Astrocyte (in vitro differentiated cells and primary cell): ENCODE data around the gene NBEA. TPM values are rescaled to one million over a fixed set of nuclear protein-coding genes. Genes with fewer than 3 reads are reported as not detected.

Experiments
- DNase-seq: peaks from one replicate; pipeline ENCODE4 v3.0.0-alpha.2; 2010; ENCODE audit warnings: low read depth
- FAIRE-seq: peaks from 2 replicates; lab custom pipeline; 2011; peaks lifted over from hg19 to GRCh38; lab: Jason Lieb, UNC
- H2AFZ ChIP-seq: 2 replicates; pipeline ENCODE4 v1.6.0; 2012; ENCODE audit warnings: low read depth, low read length, inconsistent platforms
- H3K27ac ChIP-seq: 2 replicates; pipeline ENCODE4 v1.5.1; 2011; ENCODE audit warnings: low read depth, low read length, inconsistent platforms
- H3K27me3 ChIP-seq: 2 replicates; pipeline ENCODE4 v1.6.0; 2011; ENCODE audit warnings: low read length, inconsistent platforms; ENCODE audit not compliant: insufficient read depth
- H3K36me3 ChIP-seq: 2 replicates; pipeline ENCODE4 v1.5.1; 2011; ENCODE audit warnings: low read length, inconsistent platforms; ENCODE audit not compliant: insufficient read depth
- H3K4me1 ChIP-seq: 2 replicates; pipeline ENCODE4 v1.5.1; 2011; ENCODE audit warnings: low read length, inconsistent platforms; ENCODE audit not compliant: insufficient read depth
- H3K4me2 ChIP-seq: 2 replicates; pipeline ENCODE4 v1.6.0; 2012; ENCODE audit warnings: low read length, inconsistent platforms
- H3K4me3 ChIP-seq: 2 replicates; pipeline ENCODE4 v1.5.1; 2011; ENCODE audit warnings: low read depth, mild to moderate bottlenecking, low read length, inconsistent platforms; ENCODE audit not compliant: insufficient read depth
- H3K79me2 ChIP-seq: 2 replicates; pipeline ENCODE4 v1.6.0; 2012; ENCODE audit warnings: mild to moderate bottlenecking, low read length, inconsistent platforms; ENCODE audit not compliant: insufficient read depth
- H3K9ac ChIP-seq: 2 replicates; pipeline ENCODE4 v1.6.0; 2012; ENCODE audit warnings: mild to moderate bottlenecking, low read length, inconsistent platforms
- H3K9me3 ChIP-seq: 2 replicates; pipeline ENCODE4 v1.5.1; 2012; ENCODE audit warnings: low read depth, mild to moderate bottlenecking, low read length, inconsistent platforms; ENCODE audit not compliant: insufficient read depth
- H4K20me1 ChIP-seq: 2 replicates; pipeline ENCODE4 v1.6.0; 2012; ENCODE audit warnings: low read length, inconsistent platforms; ENCODE audit not compliant: insufficient read depth
- H3K27ac Mint-ChIP-seq: one replicate; pipeline ENCODE4 v1.8.0; 2021; ENCODE audit warnings: mild to moderate bottlenecking, mixed read lengths; ENCODE audit not compliant: unreplicated experiment
- H3K27me3 Mint-ChIP-seq: one replicate; pipeline ENCODE4 v1.8.0; 2021; ENCODE audit warnings: low read depth, mixed read lengths; ENCODE audit not compliant: unreplicated experiment
- H3K36me3 Mint-ChIP-seq: one replicate; pipeline ENCODE4 v1.8.0; 2021; ENCODE audit warnings: low read depth, mixed read lengths; ENCODE audit not compliant: unreplicated experiment
- H3K4me1 Mint-ChIP-seq: one replicate; pipeline ENCODE4 v1.8.0; 2021; ENCODE audit warnings: low read depth, mixed read lengths; ENCODE audit not compliant: unreplicated experiment
- H3K4me3 Mint-ChIP-seq: one replicate; pipeline ENCODE4 v1.8.0; 2021; ENCODE audit warnings: mild to moderate bottlenecking, moderate library complexity, mixed read lengths; ENCODE audit not compliant: unreplicated experiment
- H3K9me3 Mint-ChIP-seq: one replicate; pipeline ENCODE4 v1.8.0; 2021; ENCODE audit warnings: mild to moderate bottlenecking, mixed read lengths; ENCODE audit not compliant: unreplicated experiment
- CTCF ChIP-seq: IDR thresholded peaks from 2 replicates; pipeline ENCODE4 v1.5.1; 2011; ENCODE audit warnings: low read depth, mild to moderate bottlenecking, inconsistent platforms, low read length, moderate library complexity; ENCODE audit not compliant: insufficient read depth
- EZH2 ChIP-seq: IDR thresholded peaks from 2 replicates; pipeline ENCODE4 v1.6.1; 2012; ENCODE audit warnings: mild to moderate bottlenecking, low read length, inconsistent platforms; ENCODE audit not compliant: insufficient read depth
- total RNA-seq: library from RNA; stranded (reverse); gene quantifications from 2 replicates; pipeline ENCODE4 v1.2.1, GENCODE V29; 2021

Gene NBEA
- total RNA-seq, 1 donor from 2014 or later, result 7.8 TPM

- DNase-seq (no peak), FAIRE-seq (no peak)
- H3K9me3 Mint-ChIP-seq, result no peaks in the 10 kb centered on the region
- Histone ChIP-seq H3K79me2 (no peaks in the 10 kb centered on the region), H3K27me3 (no peaks in the 10 kb centered on the region), H3K36me3 (no peaks in the 10 kb centered on the region), H4K20me1 (no peaks in the 10 kb centered on the region), H3K9me3 (no peaks in the 10 kb centered on the region), H2AFZ (no peak overlapping the region), H3K4me1 (no peaks in the 10 kb centered on the region), H3K4me2 (no peak overlapping the region), H3K9ac (no peak overlapping the region), H3K27ac (no peak overlapping the region), H3K4me3 (no peak overlapping the region)
- no peaks in the 10 kb centered on the region for H3K36me3 Mint-ChIP-seq
- H3K27ac Mint-ChIP-seq, result no peak overlapping the region
- no peaks in the 10 kb centered on the region for H3K27me3 Mint-ChIP-seq
- H3K4me3 Mint-ChIP-seq, result no peak overlapping the region
- peaks cover 6% of the 10 kb centered on the region for H3K4me1 Mint-ChIP-seq
- no peak for TF ChIP-seq EZH2
- TF ChIP-seq CTCF, result no peak
Measured at GRCh38 chr13:35499676-35500075, 557.6 kb downstream of the NBEA start.

DNA sequence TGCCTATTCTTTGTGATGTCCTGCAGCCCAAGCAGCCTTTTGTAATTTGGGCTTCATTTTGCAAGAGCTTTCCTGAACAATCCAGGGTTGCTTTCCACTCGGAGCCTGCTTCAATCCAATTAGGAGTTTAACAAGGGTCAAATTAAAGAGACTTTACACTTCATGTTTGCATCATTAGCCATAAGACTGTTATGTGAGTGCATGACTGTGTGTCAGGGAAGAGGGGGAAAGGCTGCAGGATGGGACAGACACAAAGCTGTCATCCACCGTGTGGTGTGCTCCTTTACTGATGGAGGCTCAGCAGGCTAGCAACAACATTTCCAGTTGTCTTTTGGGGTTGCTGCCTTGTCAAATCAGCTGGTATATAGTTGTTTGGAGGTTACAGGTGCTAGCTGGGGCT, 558.1 kb downstream of the NBEA start:
- no peak for TF ChIP-seq EZH2
- TF ChIP-seq CTCF, result no peak
- H3K4me3 Mint-ChIP-seq, result no peak overlapping the region
- H3K27ac ChIP-seq, result no peak overlapping the region
- no peak overlapping the region for H3K4me3 ChIP-seq
- no peak for DNase-seq
- H3K4me1 ChIP-seq, result no peaks in the 10 kb centered on the region
- H3K36me3 Mint-ChIP-seq, result no peaks in the 10 kb centered on the region
- H3K79me2 ChIP-seq, result no peaks in the 10 kb centered on the region
- no peak overlapping the region for H3K4me2 ChIP-seq
- H3K4me1 Mint-ChIP-seq, result peaks cover 6% of the 10 kb centered on the region
- H3K27me3 ChIP-seq, result no peaks in the 10 kb centered on the region
- H3K9me3 ChIP-seq, result no peaks in the 10 kb centered on the region
- H4K20me1 ChIP-seq, result no peaks in the 10 kb centered on the region
- H3K27me3 Mint-ChIP-seq, result no peaks in the 10 kb centered on the region
- no peaks in the 10 kb centered on the region for H3K9me3 Mint-ChIP-seq
- FAIRE-seq, result no peak
- H3K27ac Mint-ChIP-seq, result no peak overlapping the region
- no peaks in the 10 kb centered on the region for H3K36me3 ChIP-seq
- no peak overlapping the region for H3K9ac ChIP-seq
- H2AFZ ChIP-seq, result no peak overlapping the region

DNA sequence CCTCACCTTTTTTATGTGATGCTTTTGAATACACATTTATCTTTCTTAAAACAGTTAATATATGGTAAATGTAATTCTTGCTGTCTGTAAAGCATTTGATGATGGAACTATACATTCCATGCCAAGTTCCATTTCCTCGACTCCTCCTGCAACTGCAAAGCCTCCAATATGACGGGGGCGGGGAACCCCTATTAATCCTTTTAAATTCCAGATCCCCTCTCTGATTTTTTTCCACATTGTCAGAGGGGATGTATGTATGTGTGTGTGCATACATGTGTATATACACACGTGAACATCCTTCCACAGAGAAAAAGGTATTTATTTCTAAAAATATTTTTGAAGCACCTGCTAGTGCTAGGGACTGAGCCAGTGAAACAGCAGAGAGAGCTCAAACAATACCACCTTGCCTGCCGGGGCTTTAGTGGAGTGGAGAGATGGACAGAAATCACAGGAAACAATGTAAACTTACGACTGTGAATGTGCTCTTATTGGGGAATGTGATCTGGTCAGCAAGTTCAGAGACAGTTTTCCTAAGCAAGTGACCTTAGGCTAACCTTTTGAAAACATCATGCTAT, 559.7 kb downstream of the NBEA start:
- H3K4me1 Mint-ChIP-seq, result peaks cover 6% of the 10 kb centered on the region
- H3K4me1 ChIP-seq, result no peaks in the 10 kb centered on the region
- FAIRE-seq (no peak), DNase-seq (no peak)
- TF ChIP-seq EZH2 (no peak), CTCF (no peak)
- no peak overlapping the region for H3K4me3 ChIP-seq
- H3K9me3 Mint-ChIP-seq, result no peaks in the 10 kb centered on the region
- no peak overlapping the region for H3K27ac ChIP-seq
- no peaks in the 10 kb centered on the region for H3K36me3 ChIP-seq
- H3K4me2 ChIP-seq, result no peak overlapping the region
- H3K27me3 Mint-ChIP-seq, result no peaks in the 10 kb centered on the region
- no peak overlapping the region for H2AFZ ChIP-seq
- no peaks in the 10 kb centered on the region for H3K27me3 ChIP-seq
- H3K4me3 Mint-ChIP-seq, result no peak overlapping the region
- no peak overlapping the region for H3K27ac Mint-ChIP-seq
- H3K9me3 ChIP-seq, result no peaks in the 10 kb centered on the region
- no peaks in the 10 kb centered on the region for H4K20me1 ChIP-seq
- H3K9ac ChIP-seq, result no peak overlapping the region
- H3K36me3 Mint-ChIP-seq, result no peaks in the 10 kb centered on the region
- no peaks in the 10 kb centered on the region for H3K79me2 ChIP-seq
